H1 (cell line): ENCODE data around the gene PM20D1. TPM values are rescaled to one million over a fixed set of nuclear protein-coding genes. Genes with fewer than 3 reads are reported as not detected.

Experiments used
- CTCF ChIA-PET: fragments of 300-600 bp; sonication (Branson Sonifier 250); formaldehyde crosslinking; loops from one replicate; lab custom pipeline; 2021; ENCODE audit not compliant: partially characterized antibody; lab: Charles Lee
- POLR2A ChIA-PET: fragments of 300-600 bp; sonication (Branson Sonifier 250); formaldehyde crosslinking; loops from one replicate; lab custom pipeline; 2021; ENCODE audit warnings: inconsistent platforms; ENCODE audit not compliant: partially characterized antibody; lab: Charles Lee
- DNase-seq, 2 experiments: peaks; one replicate each; pipeline versions ENCODE4 v3.0.0 to v3.0.0-alpha.2; 2010 to 2022; ENCODE audit warnings: low spot score in 2 of 2, low read depth in 1 of 2, mixed read lengths in 1 of 2
- FAIRE-seq: peaks from 2 replicates; lab custom pipeline; 2011; peaks lifted over from hg19 to GRCh38; lab: Jason Lieb, UNC
- H2AFZ ChIP-seq: 2 replicates; pipeline ENCODE4 v1.8.1; 2012; ENCODE audit warnings: low read length, inconsistent platforms
- H2AK5ac ChIP-seq: 2 replicates; pipeline ENCODE4 v1.6.1; 2013; ENCODE audit warnings: low read depth, low read length
- H2BK120ac ChIP-seq: replicated peaks from 2 replicates; pipeline ENCODE3; 2013; ENCODE audit warnings: low read depth, low read length, inconsistent platforms
- H2BK12ac ChIP-seq: 2 replicates; pipeline ENCODE4 v1.6.1; 2013; ENCODE audit warnings: low read depth, low read length
- H2BK15ac ChIP-seq: 2 replicates; pipeline ENCODE4 v1.6.1; 2013; ENCODE audit warnings: low read length
- H2BK20ac ChIP-seq: 2 replicates; pipeline ENCODE4 v1.6.1; 2013; ENCODE audit warnings: low read length
- H2BK5ac ChIP-seq: 2 replicates; pipeline ENCODE4 v1.6.1; 2013; ENCODE audit warnings: low read depth, low read length
- H3K14ac ChIP-seq: 2 replicates; pipeline ENCODE4 v1.6.1; 2013; ENCODE audit warnings: inconsistent platforms; ENCODE audit not compliant: insufficient read length
- H3K18ac ChIP-seq: 2 replicates; pipeline ENCODE4 v1.6.1; 2013; ENCODE audit warnings: low read length; ENCODE audit errors: extremely low read depth
- H3K23ac ChIP-seq: 2 replicates; pipeline ENCODE4 v1.6.1; 2013; ENCODE audit warnings: inconsistent platforms; ENCODE audit not compliant: insufficient read length
- H3K23me2 ChIP-seq: 2 replicates; pipeline ENCODE4 v1.6.1; 2013; ENCODE audit warnings: low read depth, low read length
- H3K27ac ChIP-seq: 2 replicates; pipeline ENCODE4 v1.6.1; 2011; ENCODE audit warnings: low read depth, low read length, inconsistent platforms
- H3K27me3 ChIP-seq, 4 experiments: replicated peaks in 1 of 4; 1 replicate in 1 of 4; 2 replicates in 3 of 4; pipeline versions ENCODE4 v1.6.1 to v1.8.1; 2011 to 2013; ENCODE audit warnings: low read length in 3 of 4, mild to moderate bottlenecking in 3 of 4, inconsistent platforms in 2 of 4, mixed read lengths in 2 of 4, moderate library complexity in 1 of 4; ENCODE audit not compliant: control insufficient read depth in 3 of 4, insufficient read depth in 3 of 4; ENCODE audit errors: extremely low read depth in 1 of 4
- H3K36me3 ChIP-seq, 4 experiments: 2 replicates each; pipeline versions ENCODE4 v1.6.1 to v1.8.1; 2011 to 2013; ENCODE audit warnings: mild to moderate bottlenecking in 4 of 4, low read length in 3 of 4, moderate library complexity in 2 of 4, control low read depth in 1 of 4, inconsistent platforms in 1 of 4; ENCODE audit not compliant: insufficient read depth in 4 of 4, control insufficient read depth in 2 of 4
- H3K4ac ChIP-seq: replicated peaks from 2 replicates; pipeline ENCODE3; 2013; ENCODE audit warnings: low read length, low read depth, mixed read lengths, inconsistent platforms; ENCODE audit not compliant: insufficient read length
- H3K4me1 ChIP-seq, 4 experiments: replicated peaks in 1 of 4; 1 replicate in 1 of 4; 2 replicates in 3 of 4; pipeline versions ENCODE4 v1.6.1 to v1.8.1; 2011 to 2013; ENCODE audit warnings: low read length in 3 of 4, inconsistent platforms in 2 of 4, mixed read lengths in 1 of 4; ENCODE audit not compliant: insufficient read depth in 4 of 4, control insufficient read depth in 3 of 4
- H3K4me2 ChIP-seq, 2 experiments: 2 replicates each; pipeline versions ENCODE4 v1.6.1 to v1.8.1; 2011 to 2013; ENCODE audit warnings: low read depth in 2 of 2, low read length in 2 of 2, control low read depth in 1 of 2, inconsistent platforms in 1 of 2, mild to moderate bottlenecking in 1 of 2; ENCODE audit not compliant: insufficient read depth in 1 of 2
- H3K4me3 ChIP-seq, 4 experiments: fragments of 200-600, 300-600 bp in 1 of 4; sonication (generic), shearing (Covaris generic), sonication (Bioruptor Twin) in 1 of 4; 2 replicates each; pipeline versions ENCODE4 v1.5.1 to v1.8.1; 2011 to 2016; ENCODE audit warnings: low read length in 4 of 4, low read depth in 3 of 4, control low read depth in 2 of 4, inconsistent platforms in 2 of 4, mild to moderate bottlenecking in 2 of 4, mixed read lengths in 1 of 4, moderate library complexity in 1 of 4; ENCODE audit not compliant: insufficient read depth in 2 of 4; ENCODE audit errors: extremely low read depth in 1 of 4
- H3K56ac ChIP-seq: replicated peaks from 2 replicates; pipeline ENCODE3; 2013; ENCODE audit warnings: low read depth, mild to moderate bottlenecking, mixed read lengths, low read length, inconsistent platforms; ENCODE audit not compliant: insufficient read length
- H3K79me1 ChIP-seq: 2 replicates; pipeline ENCODE4 v1.6.1; 2013; ENCODE audit warnings: low read depth, low read length, control low read depth
- H3K79me2 ChIP-seq, 2 experiments: 2 replicates each; pipeline versions ENCODE4 v1.6.1 to v1.8.1; 2012 to 2013; ENCODE audit warnings: low read length in 2 of 2, mild to moderate bottlenecking in 2 of 2, inconsistent platforms in 1 of 2; ENCODE audit not compliant: insufficient read depth in 2 of 2, control insufficient read depth in 1 of 2
- H3K9ac ChIP-seq, 4 experiments: replicated peaks in 1 of 4; 1 replicate in 1 of 4; 2 replicates in 3 of 4; pipeline versions ENCODE4 v1.6.1 to v1.8.1; 2011 to 2013; ENCODE audit warnings: low read depth in 3 of 4, low read length in 3 of 4, control low read depth in 2 of 4, mild to moderate bottlenecking in 2 of 4, moderate library complexity in 2 of 4, inconsistent platforms in 1 of 4; ENCODE audit errors: extremely low read depth in 1 of 4
- H3K9me3 ChIP-seq, 2 experiments: 2 replicates each; pipeline versions ENCODE4 v1.6.1 to v1.8.1; 2012 to 2013; ENCODE audit warnings: mild to moderate bottlenecking in 2 of 2, moderate library complexity in 2 of 2, control low read depth in 1 of 2, inconsistent platforms in 1 of 2, low read depth in 1 of 2, low read length in 1 of 2, mixed read lengths in 1 of 2; ENCODE audit not compliant: insufficient read depth in 2 of 2
- H4K20me1 ChIP-seq, 2 experiments: replicated peaks in 1 of 2; 2 replicates each; pipeline versions ENCODE3 to v1.8.1; 2011 to 2013; ENCODE audit warnings: inconsistent platforms in 2 of 2, low read length in 2 of 2, mild to moderate bottlenecking in 1 of 2; ENCODE audit not compliant: insufficient read depth in 2 of 2, control insufficient read depth in 1 of 2
- H4K5ac ChIP-seq: 2 replicates; pipeline ENCODE4 v1.6.1; 2013; ENCODE audit warnings: low read length, low read depth, mixed read lengths, inconsistent platforms; ENCODE audit not compliant: insufficient read length
- H4K8ac ChIP-seq: 2 replicates; pipeline ENCODE4 v1.8.0; 2013; ENCODE audit warnings: mild to moderate bottlenecking, moderate library complexity, low read length, inconsistent platforms; ENCODE audit not compliant: insufficient read depth; ENCODE audit errors: extremely low read depth
- H4K91ac ChIP-seq: replicated peaks from 2 replicates; pipeline ENCODE3; 2013; ENCODE audit warnings: low read length, mixed read lengths, inconsistent platforms; ENCODE audit not compliant: insufficient read length
- BCL11A ChIP-seq, 2 experiments: IDR thresholded peaks; one replicate each; pipeline ENCODE4 v1.6.1; 2011; ENCODE audit warnings: low read depth in 2 of 2, low read length in 2 of 2, mild to moderate bottlenecking in 2 of 2
- BRCA1 ChIP-seq: IDR thresholded peaks from 2 replicates; pipeline ENCODE4 v1.6.1; 2012; ENCODE audit warnings: low read depth, low read length, improper control_type of control experiment
- CEBPB ChIP-seq: IDR thresholded peaks from 2 replicates; pipeline ENCODE4 v1.6.1; 2012; ENCODE audit warnings: low read depth, low read length
- EZH2 ChIP-seq: fragments of 200-600 bp; sonication (generic); IDR thresholded peaks from 2 replicates; pipeline ENCODE4 v1.7.1; 2012; ENCODE audit warnings: low read depth, mild to moderate bottlenecking, moderate library complexity, low read length, inconsistent platforms; ENCODE audit not compliant: severe bottlenecking
- KDM5A ChIP-seq: fragments of 200-600 bp; IDR thresholded peaks from 2 replicates; pipeline ENCODE4 v1.7.1; 2012; ENCODE audit warnings: mild to moderate bottlenecking, low read length, inconsistent platforms, mixed read lengths
- PHF8 ChIP-seq: fragments of 200-600 bp; sonication (generic); conservative IDR thresholded peaks from 2 replicates; pipeline ENCODE4 v1.7.1; 2012; ENCODE audit warnings: low read depth, mild to moderate bottlenecking, inconsistent platforms, low read length, moderate library complexity
- POU5F1 ChIP-seq: IDR thresholded peaks from 2 replicates; pipeline ENCODE4 v1.6.1; 2011; ENCODE audit warnings: low read depth, mild to moderate bottlenecking, low read length, moderate library complexity
- RAD21 ChIP-seq, 2 experiments: IDR thresholded peaks in 1 of 2; conservative IDR thresholded peaks in 1 of 2; 2 replicates each; pipeline ENCODE4 v1.6.1; 2011; ENCODE audit warnings: low read depth in 2 of 2, low read length in 2 of 2, improper control_type of control experiment in 1 of 2, inconsistent platforms in 1 of 2, mild to moderate bottlenecking in 1 of 2, moderate library complexity in 1 of 2
- RXRA ChIP-seq: IDR thresholded peaks from 2 replicates; pipeline ENCODE4 v1.6.1; 2011; ENCODE audit warnings: low read depth, mild to moderate bottlenecking, low read length, moderate library complexity; ENCODE audit not compliant: insufficient read depth
- SIRT6 ChIP-seq: IDR thresholded peaks from one replicate; pipeline ENCODE4 v1.7.1; 2012; ENCODE audit warnings: low read length, inconsistent platforms
- SP1 ChIP-seq: IDR thresholded peaks from 2 replicates; pipeline ENCODE4 v1.6.1; 2011; ENCODE audit warnings: low read depth, low read length
- TAF1 ChIP-seq: IDR thresholded peaks from 2 replicates; pipeline ENCODE4 v1.6.1; 2011; ENCODE audit warnings: mild to moderate bottlenecking, low read depth, low read length
- TEAD4 ChIP-seq: IDR thresholded peaks from 2 replicates; pipeline ENCODE4 v1.6.1; 2012; ENCODE audit warnings: low read depth, low read length, inconsistent platforms, mixed read lengths
- WGBS, 2 experiments: shearing (Covaris generic) in 1 of 2; methylation state at CpG; one replicate each; pipeline versions ENCODE4 v1.1.6 to v1.1.7; 2013 to 2015; ENCODE audit warnings: low lambda C conversion rate in 2 of 2, mixed read lengths in 2 of 2, inconsistent platforms in 1 of 2, low coverage in 1 of 2, missing lambda C conversion rate in 1 of 2; ENCODE audit not compliant: insufficient replicate concordance in 2 of 2, insufficient coverage in 1 of 2, insufficient read length in 1 of 2; ENCODE audit errors: extremely low coverage in 1 of 2, missing lambda C conversion rate in 1 of 2; 5-methylcytosine and 5-hydroxymethylcytosine counted together
- polyA plus RNA-seq, 7 experiments: library from polyadenylated mRNA; depleted of rRNA in 3 of 7; stranded (reverse) in 5 of 7; unstranded in 2 of 7; fragments of >200 nt in 5 of 7; fragments of 200-250 nt in 2 of 7; gene quantifications; 1 replicate in 5 of 7; 2 replicates in 1 of 7; 4 replicates in 1 of 7; pipeline versions ENCODE4 v1.2.1 to v1.2.3, GENCODE V29; 2011 to 2013; ENCODE audit warnings: missing spikeins in 2 of 7, mixed read lengths in 2 of 7
- total RNA-seq: library from RNA; stranded (reverse); fragmentation: NEBNext Ultra II Directional; extraction: Animal tissue kit (Norgen Biotek cat#: 25700); gene quantifications from 2 replicates; pipeline ENCODE4 v1.2.1, GENCODE V29; 2021

The PM20D1 gene
- total and polyA plus RNA-seq, 2 of the 8 experiments (the other 6 are each of a cell fraction or from before 2014, with no cell fraction given): 0.05 TPM; not detected in 1

- Histone ChIP-seq H3K4me1 (peaks cover 0 to 3% (median 0%) of the 10 kb centered on the region in 4 experiments; a peak in 2 of 7 replicates), H3K27me3 (no peaks in the 10 kb centered on the region), H4K91ac (no peak overlapping the region), H3K18ac (no peak overlapping the region), H3K23me2 (no peaks in the 10 kb centered on the region), H2BK120ac (no peak overlapping the region), H3K4me3 (no peak overlapping the region), H2BK15ac (no peak overlapping the region), H3K79me1 (peaks cover 10% of the 10 kb centered on the region), H3K56ac (no peak overlapping the region), H3K36me3 (peaks cover 0 to 11% (median 4%) of the 10 kb centered on the region in 4 experiments; a peak in 5 of 8 replicates), H4K5ac (no peak overlapping the region), H4K20me1 (peaks cover 3 to 14% of the 10 kb centered on the region in 2 experiments), H2BK12ac (no peak overlapping the region), H3K14ac (no peak overlapping the region), H3K4ac (no peak overlapping the region), H3K9me3 (no peaks in the 10 kb centered on the region), H2BK20ac (no peak overlapping the region), H3K4me2 (no peak overlapping the region), H3K9ac (no peak overlapping the region), H3K27ac (no peak overlapping the region), H3K23ac (no peak overlapping the region), H3K79me2 (peaks cover 0 to 25% of the 10 kb centered on the region in 2 experiments; a peak in 2 of 4 replicates), H4K8ac (no peak overlapping the region), H2AK5ac (no peak overlapping the region), H2BK5ac (no peak overlapping the region), H2AFZ (no peak overlapping the region)
- TF ChIP-seq CEBPB: no peak
- TF ChIP-seq BRCA1: no peak
- no peak for TF ChIP-seq PHF8
- no peak for TF ChIP-seq POU5F1
- no peak for TF ChIP-seq RAD21 (IDR thresholded peaks at IDR 0.05 in 1 of 2, conservative IDR thresholded peaks at IDR 0.05 in 1 of 2; ENCODE audit: low read depth in 2 of 2, low read length in 2 of 2)
- no peak for TF ChIP-seq EZH2
- TF ChIP-seq RXRA: no peak
- TF ChIP-seq SP1: no peak
- TF ChIP-seq SIRT6: no peak
- no peak for TF ChIP-seq TAF1
- TF ChIP-seq BCL11A (IDR thresholded peaks at IDR 0.05; ENCODE audit: low read depth in 2 of 2, low read length in 2 of 2): no peak
- TF ChIP-seq TEAD4: no peak
- no peak for TF ChIP-seq KDM5A
- DNase-seq: no peak
- WGBS, 2 experiments: 70% methylated on average over 4 of the region's 4 CpGs; no CpG with 5 or more reads in 1 of the 2 experiments
- no peak for FAIRE-seq
- ChIA-PET POLR2A (interaction anchor here (0.6 kb wide), 1 partner anchor 163 kb away, joined by 3 read pairs; no protein-coding TSS in a partner anchor), CTCF (interaction anchor here (0.9 to 2.8 kb wide), 8 partner anchors 9 to 676 kb away, joined by 3 to 27 read pairs (median 5); no protein-coding TSS in a partner anchor)
Measured at GRCh38 chr1:205803986-205804385, 45.9 kb downstream of the PM20D1 start.
